ENCODE data around the gene ATF4. TPM values are rescaled to one million over a fixed set of nuclear protein-coding genes. Genes with fewer than 3 reads are reported as not detected.

ATF4 gene
- total and polyA plus RNA-seq, 2 donors (not counting 3 experiments of a cell fraction or from before 2014, with no cell fraction given) = 312 to 668 TPM

DNA sequence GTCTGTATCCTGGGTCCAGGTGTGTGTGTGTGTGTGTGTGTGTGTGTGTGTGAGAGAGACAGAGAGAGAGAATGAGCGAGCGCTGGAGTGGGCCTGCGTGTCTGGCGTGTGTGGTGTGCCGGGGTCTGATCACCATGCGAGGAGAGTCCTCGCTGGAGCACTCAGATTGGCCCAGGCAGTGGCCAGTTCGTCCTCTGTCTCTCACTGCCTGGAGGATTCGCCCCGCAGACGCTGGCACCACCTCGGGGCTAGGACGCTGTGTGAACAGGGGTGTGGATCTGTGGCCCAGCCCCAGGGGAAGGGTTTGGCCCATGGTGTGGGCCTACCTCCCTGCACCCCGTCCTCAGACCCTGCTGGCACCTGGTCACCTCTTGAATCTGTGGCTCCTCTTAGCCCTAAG lies 38.6 kb downstream of the ATF4 start:
- POLR2A ChIA-PET = no interaction called here
- dilution Hi-C loops (cut with MboI; ENCODE audit: extremely low pct_ligation_motif_present, low sequenced_read_pairs) = loop anchor here (25.0 kb wide), 1 partner anchor 453 kb away; no protein-coding TSS in a partner anchor

More for the DNA sequence above, 38.6 kb downstream of the ATF4 start:
- no peak overlapping the region for H3K4me3 ChIP-seq (replicated peaks in 1 of 3; ENCODE audit: insufficient read depth in 1 of 3, low read depth in 1 of 3, low read length in 3 of 3)
- H3K9me3 ChIP-seq (replicated peaks; ENCODE audit: control insufficient read depth, insufficient read depth, low read length) = no peaks in the 10 kb centered on the region
- no peaks in the 10 kb centered on the region for H3K4me1 ChIP-seq (ENCODE audit: control insufficient read depth, extremely low read depth, insufficient read depth, low read length)
- CTCF ChIA-PET = interaction anchor here (1.1 to 5.5 kb wide), 6 partner anchors 10 to 478 kb away, joined by 3 to 52 read pairs (median 9); no protein-coding TSS in a partner anchor
- no peak overlapping the region for H3K4me2 ChIP-seq (ENCODE audit: insufficient read depth, low read length)
- intact Hi-C loops (cut with micrococcal nuclease) = no loop called here
- H3K27me3 ChIP-seq (ENCODE audit: control insufficient read depth in 2 of 2, insufficient read depth in 2 of 2, low read length in 2 of 2) = peaks cover 31 to 33% of the 10 kb centered on the region in 2 experiments
- no peaks in the 10 kb centered on the region for H3K9me1 ChIP-seq (replicated peaks; ENCODE audit: control insufficient read depth, extremely low read depth, insufficient read depth, low read length)
- no peak overlapping the region for H3K9ac ChIP-seq (replicated peaks; ENCODE audit: extremely low read depth, insufficient read depth, low read length)
- no peak for TF ChIP-seq GATA2 (IDR thresholded peaks at IDR 0.05; ENCODE audit: insufficient read depth, insufficient read length, low read depth, low read length)
- no peak for TF ChIP-seq CTCF (IDR thresholded peaks at IDR 0.05; ENCODE audit: extremely low read depth in 1 of 2, insufficient read depth in 1 of 2, low read depth in 1 of 2, low read length in 2 of 2)
- TF ChIP-seq FOS (IDR thresholded peaks at IDR 0.05; ENCODE audit: borderline replicate concordance, insufficient read depth, low read length) = no peak
- no peak for TF ChIP-seq EZH2 (IDR thresholded peaks at IDR 0.05; ENCODE audit: borderline replicate concordance, low read depth, low read length, severe bottlenecking)
- no peak for TF ChIP-seq POLR2A (IDR thresholded peaks at IDR 0.05; ENCODE audit: low read depth, low read length)
- no peak for TF ChIP-seq JUN (IDR thresholded peaks at IDR 0.05; ENCODE audit: borderline replicate concordance, insufficient read depth, insufficient read length, low read depth)
- no peak for TF ChIP-seq POLR2AphosphoS5 (IDR thresholded peaks at IDR 0.05; ENCODE audit: insufficient read depth, low read depth, low read length)
- TF ChIP-seq MYC (IDR thresholded peaks at IDR 0.05; ENCODE audit: low read depth, low read length) = no peak
- TF ChIP-seq MAX (IDR thresholded peaks at IDR 0.05; ENCODE audit: insufficient read depth, insufficient read length) = no peak
- no TSS peak for BruUV-seq (replicated peaks)
- H4K20me1 ChIP-seq (replicated peaks; ENCODE audit: control insufficient read depth, extremely low read depth, insufficient read depth, low read length) = no peaks in the 10 kb centered on the region
- H3K36me3 ChIP-seq (ENCODE audit: control insufficient read depth in 2 of 2, extremely low read depth in 1 of 2, insufficient read depth in 2 of 2, low read length in 2 of 2) = no peaks in the 10 kb centered on the region
- DNase-seq (ENCODE audit: low read depth, low spot score) = no peak
- H2AFZ ChIP-seq (ENCODE audit: low read depth, low read length) = no peak overlapping the region
- no peak overlapping the region for H3K27ac ChIP-seq (ENCODE audit: insufficient read depth, low read depth, low read length)
- H3K79me2 ChIP-seq (ENCODE audit: control insufficient read depth, insufficient read depth, low read length) = no peaks in the 10 kb centered on the region
- FAIRE-seq = no peak
